GM12872 (cell line): ENCODE results near the gene CAMK2G.

Source experiments
- TF ChIP-seq, protein P1 (sequence below): IDR thresholded peaks from 3 replicates; pipeline ENCODE4 v1.5.1; 2011; ENCODE audit warnings: low read depth, mild to moderate bottlenecking, low read length, moderate library complexity; ENCODE audit not compliant: insufficient read depth

The CAMK2G gene

DNA sequence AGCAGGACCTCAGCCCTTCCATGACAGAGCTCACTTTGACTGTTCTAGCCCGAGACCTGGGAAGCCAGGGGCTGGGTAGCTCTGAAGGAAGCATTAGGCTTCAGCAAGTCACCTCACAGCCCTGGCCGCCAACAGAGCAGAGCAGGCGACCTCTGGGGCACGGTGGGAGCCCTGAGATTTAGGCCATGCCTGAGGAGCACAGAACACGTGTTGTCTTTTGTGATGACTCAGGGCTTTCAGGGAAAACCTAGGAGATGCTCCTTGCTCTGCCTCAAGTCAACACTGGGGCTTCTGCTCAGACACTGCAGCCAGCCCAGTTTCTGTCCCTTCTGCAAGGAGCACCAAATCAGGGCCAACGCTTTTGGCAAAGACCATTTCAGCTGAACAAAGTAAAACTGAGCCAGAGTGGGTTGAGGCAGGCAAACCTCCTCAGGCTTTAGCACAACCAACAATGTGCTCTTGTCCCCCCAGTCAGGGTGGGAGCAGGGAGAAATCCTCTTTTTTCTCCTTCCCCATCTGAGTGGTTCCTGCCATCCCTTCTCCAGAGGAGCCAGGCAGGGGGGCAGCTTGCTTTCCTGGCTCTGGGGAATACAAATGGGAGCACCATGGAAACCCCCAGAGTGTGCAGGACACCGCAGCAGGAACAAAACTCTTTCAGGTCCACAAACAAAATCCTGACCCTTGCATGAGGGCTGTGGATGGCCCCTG is 14.4 kb downstream of the CAMK2G start:
- TF ChIP-seq, protein P1, sequence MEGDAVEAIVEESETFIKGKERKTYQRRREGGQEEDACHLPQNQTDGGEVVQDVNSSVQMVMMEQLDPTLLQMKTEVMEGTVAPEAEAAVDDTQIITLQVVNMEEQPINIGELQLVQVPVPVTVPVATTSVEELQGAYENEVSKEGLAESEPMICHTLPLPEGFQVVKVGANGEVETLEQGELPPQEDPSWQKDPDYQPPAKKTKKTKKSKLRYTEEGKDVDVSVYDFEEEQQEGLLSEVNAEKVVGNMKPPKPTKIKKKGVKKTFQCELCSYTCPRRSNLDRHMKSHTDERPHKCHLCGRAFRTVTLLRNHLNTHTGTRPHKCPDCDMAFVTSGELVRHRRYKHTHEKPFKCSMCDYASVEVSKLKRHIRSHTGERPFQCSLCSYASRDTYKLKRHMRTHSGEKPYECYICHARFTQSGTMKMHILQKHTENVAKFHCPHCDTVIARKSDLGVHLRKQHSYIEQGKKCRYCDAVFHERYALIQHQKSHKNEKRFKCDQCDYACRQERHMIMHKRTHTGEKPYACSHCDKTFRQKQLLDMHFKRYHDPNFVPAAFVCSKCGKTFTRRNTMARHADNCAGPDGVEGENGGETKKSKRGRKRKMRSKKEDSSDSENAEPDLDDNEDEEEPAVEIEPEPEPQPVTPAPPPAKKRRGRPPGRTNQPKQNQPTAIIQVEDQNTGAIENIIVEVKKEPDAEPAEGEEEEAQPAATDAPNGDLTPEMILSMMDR = no peak

DNA sequence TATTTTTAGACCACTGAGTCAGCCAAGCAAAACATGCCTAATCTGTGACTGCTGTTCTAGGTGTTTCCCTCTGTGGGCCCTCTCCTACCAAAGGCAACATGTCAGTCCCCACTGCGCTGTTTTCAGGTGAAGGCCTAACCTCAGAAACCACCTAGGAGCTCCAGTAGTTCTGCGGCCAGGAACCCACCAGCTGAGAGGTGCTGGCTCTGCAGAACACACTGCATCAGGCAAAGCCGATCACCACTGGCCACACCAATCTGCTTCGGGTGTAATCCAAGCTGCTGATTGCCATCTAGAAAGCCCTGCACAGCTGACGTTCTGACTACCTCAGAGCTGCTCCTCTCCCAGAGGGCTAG is 14.9 kb downstream of the CAMK2G start:
- TF ChIP-seq, protein P1 = no peak

DNA sequence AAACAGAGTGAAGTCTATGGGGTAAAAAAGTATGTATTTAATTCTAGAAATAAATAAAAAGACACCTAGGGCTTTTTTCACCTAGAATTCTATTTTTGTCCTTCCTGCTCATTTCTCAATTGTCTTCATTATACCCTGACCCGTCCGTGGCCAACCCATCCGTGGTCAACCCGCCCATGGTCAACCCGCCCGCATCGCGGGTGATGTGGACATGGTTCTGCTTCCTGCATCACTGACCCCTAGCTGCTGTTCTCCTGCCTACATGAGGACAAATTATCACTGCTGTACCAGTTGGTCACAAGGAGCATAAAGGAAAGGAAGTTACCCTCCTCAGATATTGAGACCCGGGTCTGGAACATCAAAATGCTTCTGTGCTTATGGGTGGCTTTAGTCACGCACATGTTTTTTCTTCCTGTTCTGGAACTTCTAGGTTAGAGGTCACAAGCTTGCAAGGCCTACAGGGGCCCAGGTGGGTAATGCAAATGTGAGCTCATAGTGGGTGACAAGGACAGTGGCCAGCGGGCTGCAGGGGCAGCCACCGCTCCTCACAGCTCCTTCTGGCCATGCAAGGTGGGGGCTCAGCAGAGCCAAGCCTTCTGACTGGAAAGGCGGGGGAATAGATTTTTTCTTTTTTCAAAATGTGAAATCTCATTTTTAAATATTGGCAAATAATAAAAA is 15.5 kb downstream of the CAMK2G start:
- TF ChIP-seq, protein P1 = no peak

DNA sequence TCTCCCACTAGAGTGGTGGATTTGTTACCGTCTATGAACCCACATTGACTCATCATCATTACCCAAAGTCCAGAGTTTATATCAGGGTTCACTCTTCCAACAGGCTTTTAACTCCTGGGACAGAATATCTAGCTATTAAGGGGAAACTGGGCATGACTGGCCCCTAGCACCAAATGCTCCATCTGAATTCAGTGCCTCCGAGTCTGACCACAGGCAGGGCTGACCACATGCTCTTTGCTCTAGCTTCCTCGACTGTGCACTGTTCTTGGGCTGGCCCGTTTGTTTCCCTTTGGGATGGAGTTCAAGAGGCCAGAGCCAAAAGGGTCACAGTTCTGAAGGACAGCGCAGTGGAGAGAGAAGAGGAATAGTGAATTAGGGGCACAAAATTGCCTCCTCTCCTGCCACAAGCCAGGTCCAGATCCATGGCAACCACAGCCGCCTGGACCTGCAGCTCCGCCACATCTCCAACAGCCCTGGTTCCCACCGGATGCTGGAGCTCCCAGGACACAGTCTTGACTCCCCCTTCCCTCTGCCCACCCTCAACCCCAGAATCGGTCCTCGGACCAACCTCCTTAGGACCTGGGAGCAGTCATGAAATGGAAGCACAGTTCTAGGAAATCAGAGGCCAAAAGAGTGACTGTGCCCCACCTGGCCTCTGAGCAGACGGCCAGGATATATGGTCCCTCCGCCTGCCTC is 16.2 kb downstream of the CAMK2G start:
- TF ChIP-seq, protein P1 = no peak

DNA sequence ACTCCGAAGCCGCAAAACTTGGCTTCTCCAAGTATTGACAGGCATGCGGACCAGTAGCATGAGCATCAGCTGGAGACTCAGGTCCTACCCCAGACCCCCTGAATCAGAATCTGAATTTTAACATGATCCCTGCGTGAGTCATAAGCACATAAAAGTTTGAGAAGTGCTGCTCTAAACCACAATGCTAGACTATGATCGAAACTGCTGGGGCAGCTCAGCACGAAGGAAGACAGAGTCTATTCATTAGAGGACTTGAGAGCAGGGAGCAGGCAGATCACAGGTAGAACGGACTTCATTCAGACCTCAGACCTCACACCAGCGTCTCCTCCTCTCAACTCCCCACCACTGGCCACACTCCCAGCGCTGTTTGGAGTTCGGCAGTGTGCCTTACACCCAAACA is 16.9 kb downstream of the CAMK2G start:
- TF ChIP-seq, protein P1 = no peak

DNA sequence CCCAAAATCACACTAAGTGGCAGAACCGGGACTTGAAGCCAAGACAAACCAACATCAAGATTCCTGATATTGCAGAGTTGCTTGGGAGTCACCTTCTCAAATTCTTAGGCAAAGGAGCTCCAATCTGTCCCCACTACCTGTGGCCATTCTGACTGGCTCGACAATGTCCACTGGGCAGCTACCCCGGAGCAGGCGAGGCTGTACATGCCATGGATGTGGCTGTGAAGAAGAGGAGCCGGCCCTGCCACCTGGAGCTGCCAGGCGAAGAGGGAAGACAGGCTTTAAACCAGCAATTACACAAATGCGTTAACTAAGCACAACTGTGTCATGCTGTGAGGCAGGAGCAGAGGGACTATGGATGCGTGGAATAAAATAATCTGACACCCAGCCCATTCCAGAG is 18.1 kb downstream of the CAMK2G start:
- TF ChIP-seq, protein P1 = no peak

DNA sequence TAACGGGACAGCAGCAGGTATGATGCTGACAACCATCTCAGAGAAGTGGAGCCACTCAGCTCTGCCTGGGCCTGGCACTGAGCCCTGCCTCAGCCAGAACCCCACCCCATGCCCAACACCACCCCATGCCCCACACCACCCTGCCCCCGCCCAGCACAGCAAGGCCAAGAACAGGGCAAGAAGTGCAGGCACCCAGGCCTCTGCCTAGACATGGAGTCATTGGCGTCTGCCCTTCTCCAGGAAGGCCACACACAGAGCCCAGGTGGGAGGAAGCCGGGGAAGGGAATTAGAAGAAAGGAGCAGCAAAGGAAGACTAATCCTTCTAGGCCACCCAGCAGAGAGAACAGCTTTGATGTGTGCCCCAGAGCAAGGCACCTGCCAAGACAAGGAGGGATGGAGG is 18.9 kb downstream of the CAMK2G start:
- TF ChIP-seq, protein P1 = no peak
